Upper lobe of left lung (tissue), 4 donors: Measurements from ENCODE around the gene ICE2.

Source experiments
- EP300 ChIP-seq, 4 donors: sonication (generic); formaldehyde crosslinking; IDR thresholded peaks; one replicate each; pipeline ENCODE4 v1.5.1; 2017; ENCODE audit warnings: antibody characterized with exemption in 4 of 4, control low read depth in 2 of 4
- POLR2A ChIP-seq, 4 donors: fragments of 450-650 bp; IDR thresholded peaks; one replicate each; pipeline ENCODE4 v1.5.1; 2016 to 2017; ENCODE audit warnings: antibody characterized with exemption in 4 of 4, mild to moderate bottlenecking in 2 of 4
- TF ChIP-seq, protein P1 (sequence below), 6 experiments: fragments of 450-650 bp in 4 of 6; fragments of 200-600 bp in 2 of 6; sonication (generic) in 2 of 6; IDR thresholded peaks; one replicate each; pipeline ENCODE4 v1.5.1; 2016 to 2019; ENCODE audit warnings: antibody characterized with exemption in 6 of 6

DNA sequence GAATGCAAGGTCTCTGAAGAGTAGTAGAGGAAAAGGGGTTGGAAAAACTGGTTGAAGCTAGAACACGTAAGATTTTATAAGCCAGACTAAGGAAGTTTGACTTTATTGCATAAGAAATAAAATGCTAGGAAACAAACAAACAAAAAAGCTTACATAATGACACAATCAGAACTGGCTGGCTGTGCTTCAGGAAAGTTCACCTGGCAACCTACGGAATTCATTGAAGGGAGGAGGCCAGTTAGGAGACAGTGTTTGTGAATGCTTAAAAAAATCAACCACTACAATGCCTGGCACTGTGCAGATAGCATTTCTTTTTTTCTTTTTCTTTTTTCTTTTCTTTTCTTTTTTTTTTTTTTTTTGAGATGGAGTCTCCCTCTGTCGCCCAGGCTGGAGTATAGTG, 1.9 kb upstream of the ICE2 start:
- TF ChIP-seq, protein P1, sequence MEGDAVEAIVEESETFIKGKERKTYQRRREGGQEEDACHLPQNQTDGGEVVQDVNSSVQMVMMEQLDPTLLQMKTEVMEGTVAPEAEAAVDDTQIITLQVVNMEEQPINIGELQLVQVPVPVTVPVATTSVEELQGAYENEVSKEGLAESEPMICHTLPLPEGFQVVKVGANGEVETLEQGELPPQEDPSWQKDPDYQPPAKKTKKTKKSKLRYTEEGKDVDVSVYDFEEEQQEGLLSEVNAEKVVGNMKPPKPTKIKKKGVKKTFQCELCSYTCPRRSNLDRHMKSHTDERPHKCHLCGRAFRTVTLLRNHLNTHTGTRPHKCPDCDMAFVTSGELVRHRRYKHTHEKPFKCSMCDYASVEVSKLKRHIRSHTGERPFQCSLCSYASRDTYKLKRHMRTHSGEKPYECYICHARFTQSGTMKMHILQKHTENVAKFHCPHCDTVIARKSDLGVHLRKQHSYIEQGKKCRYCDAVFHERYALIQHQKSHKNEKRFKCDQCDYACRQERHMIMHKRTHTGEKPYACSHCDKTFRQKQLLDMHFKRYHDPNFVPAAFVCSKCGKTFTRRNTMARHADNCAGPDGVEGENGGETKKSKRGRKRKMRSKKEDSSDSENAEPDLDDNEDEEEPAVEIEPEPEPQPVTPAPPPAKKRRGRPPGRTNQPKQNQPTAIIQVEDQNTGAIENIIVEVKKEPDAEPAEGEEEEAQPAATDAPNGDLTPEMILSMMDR (IDR thresholded peaks at IDR 0.05) = no peak
- TF ChIP-seq POLR2A (IDR thresholded peaks at IDR 0.05) (no peak), EP300 (IDR thresholded peaks at IDR 0.05) (no peak)
